Measurements from ENCODE around the gene SAMSN1. TPM values are rescaled to one million over a fixed set of nuclear protein-coding genes. Genes with fewer than 3 reads are reported as not detected.

Gene SAMSN1
- total and polyA plus RNA-seq, 3 donors from 2014 or later: 0.71 to 2.2 (median 1.7) TPM

DNA sequence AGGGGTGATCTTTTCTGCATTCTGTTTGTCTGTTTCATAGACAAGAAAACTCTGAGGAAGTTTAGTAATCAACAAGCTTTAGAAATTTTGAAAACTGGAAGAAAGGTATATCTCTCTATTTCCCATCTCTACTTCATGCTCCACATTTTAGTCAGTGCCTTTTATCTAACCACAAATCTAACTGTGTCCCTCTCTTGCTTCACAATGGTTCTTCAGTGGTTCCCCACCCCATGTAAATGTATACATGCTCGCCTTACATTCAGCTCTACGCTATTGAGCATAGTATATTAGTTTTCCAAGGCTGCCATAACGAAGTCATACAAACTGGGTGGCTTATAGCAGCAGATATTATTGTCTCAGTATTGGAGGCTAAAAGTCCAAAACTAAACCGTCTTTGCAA lies 14.4 kb upstream of the SAMSN1 start:
- intact Hi-C loops (cut with DNase I; ENCODE audit: low total_unique reads): no loop called here
- Histone ChIP-seq H3K27me3 (no peaks in the 10 kb centered on the region), H3K36me3 (ENCODE audit: low read depth, missing control alignments) (no peaks in the 10 kb centered on the region), H3K27ac (no peak overlapping the region), H3K4me3 (no peak overlapping the region), H3K9me3 (no peaks in the 10 kb centered on the region), H3K4me1 (no peaks in the 10 kb centered on the region)
- TF ChIP-seq POLR2A (IDR thresholded peaks at IDR 0.05): no peak
- TF ChIP-seq, protein P1, sequence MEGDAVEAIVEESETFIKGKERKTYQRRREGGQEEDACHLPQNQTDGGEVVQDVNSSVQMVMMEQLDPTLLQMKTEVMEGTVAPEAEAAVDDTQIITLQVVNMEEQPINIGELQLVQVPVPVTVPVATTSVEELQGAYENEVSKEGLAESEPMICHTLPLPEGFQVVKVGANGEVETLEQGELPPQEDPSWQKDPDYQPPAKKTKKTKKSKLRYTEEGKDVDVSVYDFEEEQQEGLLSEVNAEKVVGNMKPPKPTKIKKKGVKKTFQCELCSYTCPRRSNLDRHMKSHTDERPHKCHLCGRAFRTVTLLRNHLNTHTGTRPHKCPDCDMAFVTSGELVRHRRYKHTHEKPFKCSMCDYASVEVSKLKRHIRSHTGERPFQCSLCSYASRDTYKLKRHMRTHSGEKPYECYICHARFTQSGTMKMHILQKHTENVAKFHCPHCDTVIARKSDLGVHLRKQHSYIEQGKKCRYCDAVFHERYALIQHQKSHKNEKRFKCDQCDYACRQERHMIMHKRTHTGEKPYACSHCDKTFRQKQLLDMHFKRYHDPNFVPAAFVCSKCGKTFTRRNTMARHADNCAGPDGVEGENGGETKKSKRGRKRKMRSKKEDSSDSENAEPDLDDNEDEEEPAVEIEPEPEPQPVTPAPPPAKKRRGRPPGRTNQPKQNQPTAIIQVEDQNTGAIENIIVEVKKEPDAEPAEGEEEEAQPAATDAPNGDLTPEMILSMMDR (IDR thresholded peaks at IDR 0.05): no peak
- no peak for DNase-seq
- WGBS, 2 donors: 66 to 84% methylated on average over 4 of the region's 4 CpGs

DNA sequence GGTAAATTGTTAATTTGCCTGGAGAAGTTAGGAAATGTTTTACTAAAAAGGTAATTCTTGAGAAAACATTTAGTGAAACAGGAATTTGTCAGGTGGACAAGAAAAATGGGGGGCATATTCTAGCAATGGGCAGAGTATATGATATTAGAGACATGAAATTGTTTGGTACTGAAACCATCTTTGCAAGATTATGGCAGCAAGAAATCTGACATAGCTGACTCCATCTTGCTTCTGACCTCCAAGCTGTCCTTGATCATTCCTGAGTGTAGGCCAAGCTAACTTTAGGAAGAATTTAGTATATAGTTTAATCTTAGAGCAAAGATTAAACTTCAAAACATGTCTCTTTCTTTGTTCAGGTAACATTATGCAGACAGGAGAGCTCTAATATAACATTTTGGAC lies 14.0 kb upstream of the SAMSN1 start:
- no peak for DNase-seq
- TF ChIP-seq POLR2A (IDR thresholded peaks at IDR 0.05): no peak
- TF ChIP-seq, protein P1 (IDR thresholded peaks at IDR 0.05): no peak
- H3K27ac ChIP-seq: no peak overlapping the region
- no peaks in the 10 kb centered on the region for H3K36me3 ChIP-seq (ENCODE audit: low read depth, missing control alignments)
- H3K9me3 ChIP-seq: no peaks in the 10 kb centered on the region
- no peaks in the 10 kb centered on the region for H3K4me1 ChIP-seq
- intact Hi-C loops (cut with DNase I; ENCODE audit: low total_unique reads): no loop called here
- no peak overlapping the region for H3K4me3 ChIP-seq
- H3K27me3 ChIP-seq: no peaks in the 10 kb centered on the region

DNA sequence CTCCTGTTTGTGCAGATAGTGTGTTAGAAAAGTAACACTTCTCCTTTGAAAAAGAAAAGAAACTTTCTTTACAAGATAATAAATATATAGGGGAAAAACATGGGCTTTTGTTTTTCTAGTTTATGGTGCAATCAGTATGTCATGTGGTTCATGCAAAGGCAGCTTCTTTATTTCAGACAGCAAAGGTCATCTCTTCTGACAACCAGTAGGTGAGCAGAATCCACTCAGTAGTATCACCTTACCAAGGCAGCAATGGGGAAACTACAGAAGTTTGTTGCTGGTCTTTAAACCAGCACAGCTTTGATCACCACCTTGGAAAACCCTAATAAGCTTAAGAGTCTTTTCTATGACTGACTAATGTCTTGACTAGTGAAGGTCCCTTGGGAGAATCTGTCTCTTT lies 13.0 kb upstream of the SAMSN1 start:
- no peaks in the 10 kb centered on the region for H3K36me3 ChIP-seq (ENCODE audit: low read depth, missing control alignments)
- no peaks in the 10 kb centered on the region for H3K27me3 ChIP-seq
- DNase-seq: no peak
- no peaks in the 10 kb centered on the region for H3K9me3 ChIP-seq
- no peak overlapping the region for H3K27ac ChIP-seq
- no peaks in the 10 kb centered on the region for H3K4me1 ChIP-seq
- TF ChIP-seq, protein P1 (IDR thresholded peaks at IDR 0.05): no peak
- no peak for TF ChIP-seq POLR2A (IDR thresholded peaks at IDR 0.05)
- no peak overlapping the region for H3K4me3 ChIP-seq
- intact Hi-C loops (cut with DNase I; ENCODE audit: low total_unique reads): no loop called here

DNA sequence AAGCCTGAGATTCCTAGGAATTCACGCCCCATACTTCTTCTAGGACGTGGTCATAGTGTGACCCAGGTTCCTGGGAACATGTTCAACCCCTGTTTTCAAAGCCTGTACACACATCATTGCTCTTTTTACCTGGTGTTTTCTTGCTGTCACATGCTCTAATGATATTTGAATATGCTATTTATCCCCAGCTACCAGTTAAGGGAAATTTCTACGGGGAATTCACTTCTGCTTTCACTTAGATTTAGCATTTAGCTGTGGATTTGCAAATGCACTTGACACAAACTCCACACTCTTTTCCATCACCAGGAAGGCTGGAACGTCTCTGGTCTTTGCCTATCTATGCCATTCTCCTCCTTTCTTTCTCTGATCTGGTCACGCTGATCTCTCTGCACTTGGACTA lies 11.3 kb upstream of the SAMSN1 start:
- Histone ChIP-seq H3K9me3 (no peaks in the 10 kb centered on the region), H3K4me1 (no peaks in the 10 kb centered on the region), H3K36me3 (ENCODE audit: low read depth, missing control alignments) (no peaks in the 10 kb centered on the region), H3K27me3 (no peaks in the 10 kb centered on the region), H3K27ac (no peak overlapping the region), H3K4me3 (no peak overlapping the region)
- DNase-seq: no peak
- 84 to 88% methylated on average over 5 of the region's 5 CpGs for WGBS, 2 donors
- TF ChIP-seq, protein P1 (IDR thresholded peaks at IDR 0.05): no peak
- no peak for TF ChIP-seq POLR2A (IDR thresholded peaks at IDR 0.05)
- intact Hi-C loops (cut with DNase I; ENCODE audit: low total_unique reads): no loop called here

DNA sequence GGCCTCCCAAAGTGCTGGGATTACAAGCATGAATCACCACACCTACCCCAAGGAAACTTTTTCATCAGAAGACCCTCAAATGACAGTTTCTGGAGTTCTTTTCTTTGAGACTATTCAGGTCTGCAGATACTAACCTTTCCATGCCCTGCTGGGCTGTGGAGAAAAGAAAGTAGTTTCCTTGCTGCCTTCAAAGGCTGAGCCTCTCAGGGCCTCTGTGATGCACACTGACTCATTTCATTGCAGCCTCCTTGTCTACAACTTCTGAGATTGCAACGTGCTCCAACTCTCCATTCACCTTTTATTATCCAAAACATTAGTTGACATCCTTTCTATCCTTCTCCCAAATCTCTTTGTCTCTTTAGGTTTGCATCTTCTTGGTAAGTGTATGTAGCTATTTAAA lies 8.8 kb upstream of the SAMSN1 start:
- no peaks in the 10 kb centered on the region for H3K27me3 ChIP-seq
- no peaks in the 10 kb centered on the region for H3K36me3 ChIP-seq (ENCODE audit: low read depth, missing control alignments)
- no peaks in the 10 kb centered on the region for H3K4me1 ChIP-seq
- 77 to 91% methylated on average over 1 of the region's 1 CpG for whole genome bisulfite sequencing, 2 donors
- H3K4me3 ChIP-seq: no peak overlapping the region
- intact Hi-C loops (cut with DNase I; ENCODE audit: low total_unique reads): no loop called here
- DNase-seq: no peak
- no peak for TF ChIP-seq POLR2A (IDR thresholded peaks at IDR 0.05)
- TF ChIP-seq, protein P1 (IDR thresholded peaks at IDR 0.05): no peak
- no peaks in the 10 kb centered on the region for H3K9me3 ChIP-seq
- no peak overlapping the region for H3K27ac ChIP-seq
